ENCODE results near the gene DPPA5.

DNA sequence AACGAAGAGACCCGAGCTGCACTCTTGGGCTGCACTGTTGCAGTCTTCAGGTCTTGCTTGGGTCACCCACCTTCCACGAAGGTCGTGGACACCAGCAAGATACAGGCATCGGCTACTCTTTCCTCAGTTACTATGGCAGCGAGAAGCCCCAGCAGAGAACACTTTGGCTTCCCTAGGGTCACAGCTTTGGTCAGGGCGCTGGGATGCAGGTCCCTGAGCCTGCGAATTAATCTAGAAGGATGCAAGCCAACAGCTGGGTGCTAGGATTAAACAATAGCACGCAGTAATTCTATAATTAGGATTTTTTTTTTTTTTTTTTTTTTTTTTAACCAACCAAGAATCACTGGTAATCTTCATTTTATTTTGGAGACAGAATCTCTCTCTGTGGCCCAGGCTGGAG, 10.5 kb upstream of the DPPA5 start:
- no peak for TF ChIP-seq ZFP30 (CRISPR knock-in tag; IDR thresholded peaks at IDR 0.05)
- no peak for TF ChIP-seq ZNF565 (CRISPR knock-in tag; conservative IDR thresholded peaks at IDR 0.05; ENCODE audit: low read depth)
- TF ChIP-seq ZFP3 (CRISPR knock-in tag; IDR thresholded peaks at IDR 0.05), result no peak
- TF ChIP-seq RARB (CRISPR knock-in tag; IDR thresholded peaks at IDR 0.05), result no peak
- TF ChIP-seq, protein P1, sequence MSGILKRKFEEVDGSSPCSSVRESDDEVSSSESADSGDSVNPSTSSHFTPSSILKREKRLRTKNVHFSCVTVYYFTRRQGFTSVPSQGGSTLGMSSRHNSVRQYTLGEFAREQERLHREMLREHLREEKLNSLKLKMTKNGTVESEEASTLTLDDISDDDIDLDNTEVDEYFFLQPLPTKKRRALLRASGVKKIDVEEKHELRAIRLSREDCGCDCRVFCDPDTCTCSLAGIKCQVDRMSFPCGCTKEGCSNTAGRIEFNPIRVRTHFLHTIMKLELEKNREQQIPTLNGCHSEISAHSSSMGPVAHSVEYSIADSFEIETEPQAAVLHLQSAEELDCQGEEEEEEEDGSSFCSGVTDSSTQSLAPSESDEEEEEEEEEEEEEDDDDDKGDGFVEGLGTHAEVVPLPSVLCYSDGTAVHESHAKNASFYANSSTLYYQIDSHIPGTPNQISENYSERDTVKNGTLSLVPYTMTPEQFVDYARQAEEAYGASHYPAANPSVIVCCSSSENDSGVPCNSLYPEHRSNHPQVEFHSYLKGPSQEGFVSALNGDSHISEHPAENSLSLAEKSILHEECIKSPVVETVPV (CRISPR knock-in tag; IDR thresholded peaks at IDR 0.05), result no peak
- TF ChIP-seq ISL1 (CRISPR knock-in tag; IDR thresholded peaks at IDR 0.05), result no peak
- TF ChIP-seq, protein P2, sequence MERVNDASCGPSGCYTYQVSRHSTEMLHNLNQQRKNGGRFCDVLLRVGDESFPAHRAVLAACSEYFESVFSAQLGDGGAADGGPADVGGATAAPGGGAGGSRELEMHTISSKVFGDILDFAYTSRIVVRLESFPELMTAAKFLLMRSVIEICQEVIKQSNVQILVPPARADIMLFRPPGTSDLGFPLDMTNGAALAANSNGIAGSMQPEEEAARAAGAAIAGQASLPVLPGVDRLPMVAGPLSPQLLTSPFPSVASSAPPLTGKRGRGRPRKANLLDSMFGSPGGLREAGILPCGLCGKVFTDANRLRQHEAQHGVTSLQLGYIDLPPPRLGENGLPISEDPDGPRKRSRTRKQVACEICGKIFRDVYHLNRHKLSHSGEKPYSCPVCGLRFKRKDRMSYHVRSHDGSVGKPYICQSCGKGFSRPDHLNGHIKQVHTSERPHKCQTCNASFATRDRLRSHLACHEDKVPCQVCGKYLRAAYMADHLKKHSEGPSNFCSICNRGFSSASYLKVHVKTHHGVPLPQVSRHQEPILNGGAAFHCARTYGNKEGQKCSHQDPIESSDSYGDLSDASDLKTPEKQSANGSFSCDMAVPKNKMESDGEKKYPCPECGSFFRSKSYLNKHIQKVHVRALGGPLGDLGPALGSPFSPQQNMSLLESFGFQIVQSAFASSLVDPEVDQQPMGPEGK (CRISPR knock-in tag; IDR thresholded peaks at IDR 0.05; ENCODE audit: borderline replicate concordance), result no peak
